HCT116 (cell line): ENCODE data around the gene CCDC85B. TPM values are rescaled to one million over a fixed set of nuclear protein-coding genes. Genes with fewer than 3 reads are reported as not detected.

Experiments
- ATAC-seq: fragments of 200-7000 bp; cut with Tn5 transposase; 2 replicates; pipeline ENCODE4 v1.9.1; 2020; ENCODE audit warnings: mild to moderate bottlenecking, moderate library complexity
- BruUV-seq: library from RNA; stranded (reverse); fragments of 400-500 nt; replicated peaks from 2 replicates; lab custom pipeline; 2021; lab: Mats Ljungman, UMichigan
- CTCF ChIA-PET: fragments of 300-600 bp; sonication (Branson Sonifier 250); formaldehyde crosslinking; loops from one replicate; lab custom pipeline; 2021; ENCODE audit warnings: antibody characterized with exemption; lab: Charles Lee
- POLR2A ChIA-PET: fragments of 300-600, 350-600 bp; sonication (Branson Sonifier 250); formaldehyde crosslinking; loops from one replicate; lab custom pipeline; 2021; ENCODE audit warnings: antibody characterized with exemption; lab: Charles Lee
- RAD21 ChIA-PET, 2 experiments: fragments of 300-600 bp; sonication (Branson Sonifier 250); formaldehyde crosslinking; loops; one replicate each; lab custom pipeline; 2023; ENCODE audit warnings: low total read pairs in 2 of 2; ENCODE audit not compliant: uncharacterized antibody in 2 of 2, unreplicated experiment in 2 of 2, low non-redundant PET in 1 of 2; lab: Charles Lee
- DNase-seq: peaks from one replicate; pipeline ENCODE4 v3.0.0-alpha.2; 2010; ENCODE audit warnings: low read depth, low spot score
- H2AFZ ChIP-seq: fragments of 200-600 bp; shearing (Covaris generic), sonication (generic); 2 replicates; pipeline ENCODE4 v1.6.1; 2017; ENCODE audit warnings: low read depth, mixed run types, mixed read lengths, antibody characterized with exemption, low read length; ENCODE audit not compliant: poor library complexity, severe bottlenecking
- H3K27ac ChIP-seq: 2 replicates; pipeline ENCODE4 v1.5.1; 2012; ENCODE audit warnings: low read depth, low read length
- H3K27me3 ChIP-seq: fragments of 200-600 bp; sonication (generic); 2 replicates; pipeline ENCODE4 v1.6.1; 2016; ENCODE audit warnings: mixed run types, low read length, mixed read lengths; ENCODE audit not compliant: insufficient read depth
- H3K36me3 ChIP-seq, 2 experiments: fragments of 200-500 bp in 1 of 2; fragments of 200-600 bp in 1 of 2; sonication (Bioruptor generic) in 1 of 2; sonication (generic) in 1 of 2; 2 replicates each; pipeline versions ENCODE4 v1.5.1 to v1.6.1; 2014 to 2016; ENCODE audit warnings: low read length in 2 of 2, inconsistent platforms in 1 of 2, mixed read lengths in 1 of 2, mixed run types in 1 of 2; ENCODE audit not compliant: insufficient read depth in 2 of 2, control insufficient read depth in 1 of 2
- H3K4me1 ChIP-seq, 2 experiments: fragments of 200-600 bp in 1 of 2; sonication (generic) in 1 of 2; 2 replicates each; pipeline versions ENCODE4 v1.5.1 to v1.6.1; 2012 to 2017; ENCODE audit warnings: low read length in 2 of 2, inconsistent platforms in 1 of 2, mild to moderate bottlenecking in 1 of 2, mixed read lengths in 1 of 2, mixed run types in 1 of 2, moderate library complexity in 1 of 2; ENCODE audit not compliant: insufficient read depth in 2 of 2, control insufficient read depth in 1 of 2
- H3K4me2 ChIP-seq: fragments of 200-600 bp; sonication (generic); 2 replicates; pipeline ENCODE4 v1.6.1; 2017; ENCODE audit warnings: mixed run types, low read length, mixed read lengths
- H3K4me3 ChIP-seq, 2 experiments: fragments of 200-600 bp in 1 of 2; sonication (generic) in 1 of 2; replicated peaks in 1 of 2; 2 replicates each; pipeline ENCODE4 v1.5.1; 2011 to 2016; ENCODE audit warnings: low read length in 2 of 2, control low read depth in 1 of 2, low read depth in 1 of 2, mild to moderate bottlenecking in 1 of 2, mixed read lengths in 1 of 2, mixed run types in 1 of 2
- H3K79me2 ChIP-seq: fragments of 200-600 bp; sonication (generic); 2 replicates; pipeline ENCODE4 v1.6.1; 2017; ENCODE audit warnings: mild to moderate bottlenecking, mixed run types, low read length, moderate library complexity, mixed read lengths; ENCODE audit not compliant: insufficient read depth
- H3K9ac ChIP-seq: fragments of 200-600 bp; sonication (generic); 2 replicates; pipeline ENCODE4 v1.6.1; 2016; ENCODE audit warnings: low read length, mixed read lengths
- H3K9me2 ChIP-seq: fragments of 200-600 bp; sonication (generic), shearing (Covaris generic); 2 replicates; pipeline ENCODE4 v1.6.1; 2017; ENCODE audit warnings: mixed run types, mild to moderate bottlenecking, moderate library complexity; ENCODE audit not compliant: insufficient read depth
- H3K9me3 ChIP-seq, 2 experiments: fragments of 200-500 bp in 1 of 2; fragments of 200-600 bp in 1 of 2; sonication (Bioruptor generic) in 1 of 2; sonication (generic) in 1 of 2; 2 replicates each; pipeline ENCODE4 v1.6.1; 2014 to 2017; ENCODE audit warnings: low read length in 2 of 2, mixed read lengths in 2 of 2, inconsistent platforms in 1 of 2, low read depth in 1 of 2, mild to moderate bottlenecking in 1 of 2, mixed run types in 1 of 2, moderate library complexity in 1 of 2; ENCODE audit not compliant: control insufficient read depth in 1 of 2, insufficient read depth in 1 of 2
- H4K20me1 ChIP-seq: fragments of 200-600 bp; sonication (generic), shearing (Covaris generic); 2 replicates; pipeline ENCODE4 v1.6.1; 2017; ENCODE audit warnings: mixed run types, mild to moderate bottlenecking, moderate library complexity; ENCODE audit not compliant: insufficient read depth
- CBX3 ChIP-seq: IDR thresholded peaks from 2 replicates; pipeline ENCODE4 v1.6.1; 2012; ENCODE audit warnings: low read depth
- CEBPB ChIP-seq: IDR thresholded peaks from 2 replicates; pipeline ENCODE4 v1.6.1; 2012; ENCODE audit warnings: low read depth
- EGR1 ChIP-seq: IDR thresholded peaks from 2 replicates; pipeline ENCODE4 v1.6.1; 2012; ENCODE audit warnings: low read depth
- ELF1 ChIP-seq: IDR thresholded peaks from 2 replicates; pipeline ENCODE4 v1.6.1; 2012; ENCODE audit warnings: low read depth, borderline replicate concordance
- EZH2phosphoT487 ChIP-seq: fragments of 200-600 bp; IDR thresholded peaks from 2 replicates; pipeline ENCODE4 v1.6.1; 2018; ENCODE audit warnings: antibody characterized with exemption, borderline replicate concordance
- FOSL1 ChIP-seq: IDR thresholded peaks from 2 replicates; pipeline ENCODE4 v1.6.1; 2012; ENCODE audit warnings: low read depth
- JUND ChIP-seq: IDR thresholded peaks from 2 replicates; pipeline ENCODE4 v1.6.1; 2012
- MAX ChIP-seq: IDR thresholded peaks from 2 replicates; pipeline ENCODE4 v1.6.1; 2012
- POLR2A ChIP-seq: IDR thresholded peaks from 2 replicates; pipeline ENCODE4 v1.7.0; 2011; ENCODE audit warnings: borderline replicate concordance; ENCODE audit not compliant: insufficient read depth, insufficient read length; ENCODE audit errors: extremely low read depth
- POLR2AphosphoS5 ChIP-seq: IDR thresholded peaks from 2 replicates; pipeline ENCODE4 v1.6.1; 2011; ENCODE audit warnings: mild to moderate bottlenecking, low read depth, low read length, moderate library complexity
- RAD21 ChIP-seq: IDR thresholded peaks from 2 replicates; pipeline ENCODE4 v1.6.1; 2012; ENCODE audit warnings: low read depth, mild to moderate bottlenecking
- REST ChIP-seq: IDR thresholded peaks from 2 replicates; pipeline ENCODE4 v1.6.1; 2012; ENCODE audit warnings: low read depth
- SP1 ChIP-seq: IDR thresholded peaks from 2 replicates; pipeline ENCODE4 v1.6.1; 2012; ENCODE audit warnings: low read depth
- SRF ChIP-seq: IDR thresholded peaks from 2 replicates; pipeline ENCODE4 v1.6.1; 2012; ENCODE audit warnings: low read depth
- YY1 ChIP-seq: IDR thresholded peaks from 2 replicates; pipeline ENCODE4 v1.6.1; 2011; ENCODE audit warnings: low read length, low read depth, moderate library complexity, mild to moderate bottlenecking; ENCODE audit not compliant: insufficient replicate concordance; ENCODE audit errors: extremely low read depth
- ZFX ChIP-seq: fragments of 450-650 bp; IDR thresholded peaks from 2 replicates; pipeline ENCODE4 v1.6.1; 2017
- intact Hi-C: fragments of 100-400 bp; cut with micrococcal nuclease; formaldehyde crosslinking; loops from 2 replicates; pipeline ENCODE4 v1.10.0; 2022
- total RNA-seq: library from RNA; stranded (reverse); gene quantifications from one replicate; pipeline ENCODE4 v1.2.1, GENCODE V29; 2021; ENCODE audit not compliant: unreplicated experiment
- TF ChIP-seq, protein P1 (sequence below), 3 experiments: fragments of 200-600 bp in 1 of 3; sonication (generic) in 1 of 3; IDR thresholded peaks in 2 of 3; conservative IDR thresholded peaks in 1 of 3; 2 replicates each; pipeline ENCODE4 v1.5.1; 2012 to 2017; ENCODE audit warnings: low read depth in 2 of 3, low read length in 2 of 3, antibody characterized with exemption in 1 of 3, borderline replicate concordance in 1 of 3, control low read depth in 1 of 3, mild to moderate bottlenecking in 1 of 3, mixed read lengths in 1 of 3, mixed run types in 1 of 3, moderate library complexity in 1 of 3; ENCODE audit not compliant: insufficient read depth in 1 of 3
- TF ChIP-seq, protein P2 (sequence below): IDR thresholded peaks from 2 replicates; pipeline ENCODE4 v1.6.1; 2011; ENCODE audit warnings: mild to moderate bottlenecking, low read length, moderate library complexity; ENCODE audit not compliant: insufficient replicate concordance; ENCODE audit errors: extremely low read depth

CCDC85B gene
- total RNA-seq, 1 experiment from 2014 or later, result 84.3 TPM

DNA sequence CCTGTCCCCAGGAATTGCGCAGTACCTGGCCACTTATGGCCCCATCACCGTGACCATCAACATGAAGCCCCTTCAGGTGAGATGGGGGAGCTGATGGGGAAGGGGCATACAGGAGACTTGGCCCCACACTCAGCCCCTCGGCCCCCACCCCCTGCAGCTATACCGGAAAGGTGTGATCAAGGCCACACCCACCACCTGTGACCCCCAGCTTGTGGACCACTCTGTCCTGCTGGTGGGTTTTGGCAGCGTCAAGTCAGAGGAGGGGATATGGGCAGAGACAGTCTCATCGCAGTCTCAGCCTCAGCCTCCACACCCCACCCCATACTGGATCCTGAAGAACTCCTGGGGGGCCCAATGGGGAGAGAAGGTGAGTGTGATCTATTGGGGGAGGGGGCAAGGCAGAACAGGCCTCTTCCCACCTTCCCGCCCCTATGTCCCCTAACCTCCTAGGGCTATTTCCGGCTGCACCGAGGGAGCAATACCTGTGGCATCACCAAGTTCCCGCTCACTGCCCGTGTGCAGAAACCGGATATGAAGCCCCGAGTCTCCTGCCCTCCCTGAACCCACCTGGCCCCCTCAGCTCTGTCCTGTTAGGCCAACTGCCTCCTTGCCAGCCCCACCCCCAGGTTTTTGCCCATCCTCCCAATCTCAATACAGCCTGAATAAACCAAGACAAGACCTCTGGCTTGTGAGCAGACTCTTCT lies 7.3 kb upstream of the CCDC85B start:
- ATAC-seq (no peak), DNase-seq (no peak)
- Histone ChIP-seq H3K4me2 (no peak overlapping the region), H3K4me1 (peaks cover 7 to 26% of the 10 kb centered on the region in 2 experiments), H3K27ac (no peak overlapping the region), H3K9me3 (no peaks in the 10 kb centered on the region), H4K20me1 (no peaks in the 10 kb centered on the region), H2AFZ (no peak overlapping the region), H3K9ac (no peak overlapping the region), H3K4me3 (no peak overlapping the region), H3K9me2 (no peaks in the 10 kb centered on the region), H3K27me3 (no peaks in the 10 kb centered on the region), H3K36me3 (peaks cover 14 to 50% of the 10 kb centered on the region in 2 experiments), H3K79me2 (peaks cover 39% of the 10 kb centered on the region)
- BruUV-seq, result no TSS peak
- intact Hi-C loops, result no loop called here
- RAD21 ChIA-PET, result no interaction called here
- CTCF ChIA-PET, result interaction anchor here (1.6 kb wide), 1 partner anchor 34 kb away, joined by 5 read pairs; no protein-coding TSS in a partner anchor
- no peak for TF ChIP-seq RAD21
- no peak for TF ChIP-seq ELF1
- TF ChIP-seq MAX, result no peak
- TF ChIP-seq, protein P1, sequence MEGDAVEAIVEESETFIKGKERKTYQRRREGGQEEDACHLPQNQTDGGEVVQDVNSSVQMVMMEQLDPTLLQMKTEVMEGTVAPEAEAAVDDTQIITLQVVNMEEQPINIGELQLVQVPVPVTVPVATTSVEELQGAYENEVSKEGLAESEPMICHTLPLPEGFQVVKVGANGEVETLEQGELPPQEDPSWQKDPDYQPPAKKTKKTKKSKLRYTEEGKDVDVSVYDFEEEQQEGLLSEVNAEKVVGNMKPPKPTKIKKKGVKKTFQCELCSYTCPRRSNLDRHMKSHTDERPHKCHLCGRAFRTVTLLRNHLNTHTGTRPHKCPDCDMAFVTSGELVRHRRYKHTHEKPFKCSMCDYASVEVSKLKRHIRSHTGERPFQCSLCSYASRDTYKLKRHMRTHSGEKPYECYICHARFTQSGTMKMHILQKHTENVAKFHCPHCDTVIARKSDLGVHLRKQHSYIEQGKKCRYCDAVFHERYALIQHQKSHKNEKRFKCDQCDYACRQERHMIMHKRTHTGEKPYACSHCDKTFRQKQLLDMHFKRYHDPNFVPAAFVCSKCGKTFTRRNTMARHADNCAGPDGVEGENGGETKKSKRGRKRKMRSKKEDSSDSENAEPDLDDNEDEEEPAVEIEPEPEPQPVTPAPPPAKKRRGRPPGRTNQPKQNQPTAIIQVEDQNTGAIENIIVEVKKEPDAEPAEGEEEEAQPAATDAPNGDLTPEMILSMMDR (IDR thresholded peaks at IDR 0.05 in 2 of 3, conservative IDR thresholded peaks at IDR 0.05 in 1 of 3; ENCODE audit: borderline replicate concordance in 1 of 3, insufficient read depth in 1 of 3, low read depth in 2 of 3, low read length in 2 of 3), result no peak
- no peak for TF ChIP-seq REST
- no peak for TF ChIP-seq EZH2phosphoT487
- TF ChIP-seq POLR2AphosphoS5, result no peak
- no peak for TF ChIP-seq POLR2A
- TF ChIP-seq, protein P2, sequence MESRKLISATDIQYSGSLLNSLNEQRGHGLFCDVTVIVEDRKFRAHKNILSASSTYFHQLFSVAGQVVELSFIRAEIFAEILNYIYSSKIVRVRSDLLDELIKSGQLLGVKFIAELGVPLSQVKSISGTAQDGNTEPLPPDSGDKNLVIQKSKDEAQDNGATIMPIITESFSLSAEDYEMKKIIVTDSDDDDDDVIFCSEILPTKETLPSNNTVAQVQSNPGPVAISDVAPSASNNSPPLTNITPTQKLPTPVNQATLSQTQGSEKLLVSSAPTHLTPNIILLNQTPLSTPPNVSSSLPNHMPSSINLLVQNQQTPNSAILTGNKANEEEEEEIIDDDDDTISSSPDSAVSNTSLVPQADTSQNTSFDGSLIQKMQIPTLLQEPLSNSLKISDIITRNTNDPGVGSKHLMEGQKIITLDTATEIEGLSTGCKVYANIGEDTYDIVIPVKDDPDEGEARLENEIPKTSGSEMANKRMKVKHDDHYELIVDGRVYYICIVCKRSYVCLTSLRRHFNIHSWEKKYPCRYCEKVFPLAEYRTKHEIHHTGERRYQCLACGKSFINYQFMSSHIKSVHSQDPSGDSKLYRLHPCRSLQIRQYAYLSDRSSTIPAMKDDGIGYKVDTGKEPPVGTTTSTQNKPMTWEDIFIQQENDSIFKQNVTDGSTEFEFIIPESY, result no peak
- no peak for TF ChIP-seq SP1
- TF ChIP-seq CEBPB, result no peak
- TF ChIP-seq SRF, result no peak
- TF ChIP-seq JUND, result no peak
- TF ChIP-seq ZFX, result no peak
- no peak for TF ChIP-seq YY1
- no peak for TF ChIP-seq FOSL1
- no peak for TF ChIP-seq EGR1
- TF ChIP-seq CBX3, result no peak
- POLR2A ChIA-PET, result interaction anchor here (1.4 to 1.6 kb wide), 2 partner anchors 12 to 24 kb away, joined by 3 to 9 read pairs; partner anchors contain the start of gene CFL1
